ENCODE measurements around the gene IQCE. TPM values are rescaled to one million over a fixed set of nuclear protein-coding genes. Genes with fewer than 3 reads are reported as not detected.
A peak's percentile ranks its signal among the peaks of the same experiment; 100 is the strongest.

Gene IQCE
- total RNA-seq, 1 donor from 2014 or later = 17.0 TPM

- no peak for DNase-seq (ENCODE audit: extremely low spot score, unreplicated experiment)
- no peaks in the 10 kb centered on the region for H3K27me3 Mint-ChIP-seq (ENCODE audit: unreplicated experiment)
- peaks cover 38% of the 10 kb centered on the region for H3K4me1 Mint-ChIP-seq (ENCODE audit: unreplicated experiment)
- TF ChIP-seq CTCF (IDR thresholded peaks at IDR 0.05) = no peak
- H3K4me3 Mint-ChIP-seq (ENCODE audit: unreplicated experiment) = no peak overlapping the region
- H3K9me3 Mint-ChIP-seq (ENCODE audit: unreplicated experiment) = no peaks in the 10 kb centered on the region
- H3K36me3 Mint-ChIP-seq (ENCODE audit: unreplicated experiment) = peaks cover 20% of the 10 kb centered on the region
- peak overlapping the region; percentile 57 for H3K27ac Mint-ChIP-seq (ENCODE audit: unreplicated experiment)
Observed at GRCh38 chr7:2651847-2652735, 93.3 kb downstream of the IQCE start.

DNA sequence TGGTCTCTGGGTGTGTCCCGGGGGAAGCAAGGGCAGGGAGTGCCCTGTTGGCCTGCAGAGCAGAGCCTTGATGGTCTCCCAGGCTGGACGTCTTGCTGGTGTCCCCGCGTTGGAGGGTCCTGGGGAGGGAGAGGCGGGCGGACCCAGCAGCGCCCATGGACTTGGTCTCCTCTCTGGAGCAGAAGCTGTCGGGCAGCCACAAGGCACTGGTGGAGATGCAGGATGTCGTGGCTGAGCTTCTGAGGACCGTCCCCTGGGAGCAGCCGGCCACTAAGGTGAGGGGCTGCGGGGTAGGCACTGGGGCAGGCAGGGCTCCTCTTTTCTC lies 93.9 kb downstream of the IQCE start:
- no peaks in the 10 kb centered on the region for H3K27me3 Mint-ChIP-seq (ENCODE audit: unreplicated experiment)
- H3K4me3 Mint-ChIP-seq (ENCODE audit: unreplicated experiment) = no peak overlapping the region
- H3K9me3 Mint-ChIP-seq (ENCODE audit: unreplicated experiment) = no peaks in the 10 kb centered on the region
- H3K36me3 Mint-ChIP-seq (ENCODE audit: unreplicated experiment) = peaks cover 22% of the 10 kb centered on the region
- H3K27ac Mint-ChIP-seq (ENCODE audit: unreplicated experiment) = peak overlapping the region; percentile 57
- no peak for TF ChIP-seq CTCF (IDR thresholded peaks at IDR 0.05)
- no peak for DNase-seq (ENCODE audit: extremely low spot score, unreplicated experiment)
- peaks cover 38% of the 10 kb centered on the region for H3K4me1 Mint-ChIP-seq (ENCODE audit: unreplicated experiment)

DNA sequence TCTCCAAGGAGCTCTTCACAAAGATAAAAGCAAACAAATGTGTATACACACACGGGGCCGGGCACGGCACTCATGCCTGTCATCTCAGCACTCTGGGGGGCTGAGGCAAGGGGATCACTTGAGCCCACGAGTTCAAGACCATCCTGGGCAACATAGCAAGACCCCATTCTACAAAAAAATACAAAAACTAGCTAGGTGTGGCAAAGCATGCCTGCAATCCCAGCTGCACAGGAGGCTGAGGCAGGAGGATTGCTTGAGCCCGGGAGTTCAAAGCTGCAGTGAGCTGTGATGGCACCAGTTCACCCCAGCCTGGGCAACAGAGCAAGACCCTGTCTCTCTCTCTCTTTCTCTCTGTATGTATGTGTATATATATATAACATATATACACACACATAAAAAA lies 95.3 kb downstream of the IQCE start:
- H3K4me3 Mint-ChIP-seq (ENCODE audit: unreplicated experiment) = no peak overlapping the region
- peaks cover 23% of the 10 kb centered on the region for H3K36me3 Mint-ChIP-seq (ENCODE audit: unreplicated experiment)
- no peak for DNase-seq (ENCODE audit: extremely low spot score, unreplicated experiment)
- H3K9me3 Mint-ChIP-seq (ENCODE audit: unreplicated experiment) = no peaks in the 10 kb centered on the region
- H3K4me1 Mint-ChIP-seq (ENCODE audit: unreplicated experiment) = peaks cover 32% of the 10 kb centered on the region
- no peak overlapping the region for H3K27ac Mint-ChIP-seq (ENCODE audit: unreplicated experiment)
- no peaks in the 10 kb centered on the region for H3K27me3 Mint-ChIP-seq (ENCODE audit: unreplicated experiment)
- TF ChIP-seq CTCF (IDR thresholded peaks at IDR 0.05) = no peak

DNA sequence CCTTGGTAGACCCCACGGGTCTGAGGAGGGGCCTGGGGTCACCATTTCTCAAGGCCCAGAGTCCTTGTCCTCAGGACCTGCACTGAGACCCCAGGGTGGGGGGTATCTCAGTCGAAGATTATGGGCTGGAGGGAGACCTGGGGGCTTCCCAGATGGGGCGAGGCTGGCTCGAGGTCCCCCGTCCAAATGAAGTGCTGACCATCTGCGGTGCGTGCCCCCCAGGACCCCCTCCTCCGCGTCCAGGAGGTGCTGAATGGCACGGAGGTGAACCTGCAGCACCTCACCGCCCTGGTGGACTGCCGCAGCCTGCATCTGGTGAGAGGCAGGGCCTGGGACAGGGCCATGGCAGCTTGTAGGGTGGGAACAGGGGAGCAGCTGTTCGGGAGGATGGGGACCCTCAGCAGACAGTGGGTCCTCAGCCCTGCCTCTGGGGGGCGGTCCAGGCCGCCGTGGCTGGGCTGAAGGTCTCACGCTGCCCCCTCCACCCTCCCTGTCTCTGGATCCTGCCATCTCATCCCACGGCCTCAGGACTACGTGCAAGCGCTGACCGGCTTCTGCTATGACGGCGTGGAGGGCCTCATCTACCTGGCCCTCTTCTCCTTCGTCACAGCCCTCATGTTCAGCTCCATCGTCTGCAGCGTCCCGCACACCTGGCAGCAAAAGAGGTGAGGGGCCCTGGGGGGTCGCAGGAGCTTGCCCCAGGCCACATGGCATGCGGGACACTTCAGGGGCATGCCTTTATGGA lies 97.3 kb downstream of the IQCE start:
- H3K4me3 Mint-ChIP-seq (ENCODE audit: unreplicated experiment) = no peak overlapping the region
- H3K27ac Mint-ChIP-seq (ENCODE audit: unreplicated experiment) = no peak overlapping the region
- H3K4me1 Mint-ChIP-seq (ENCODE audit: unreplicated experiment) = peaks cover 19% of the 10 kb centered on the region
- H3K27me3 Mint-ChIP-seq (ENCODE audit: unreplicated experiment) = no peaks in the 10 kb centered on the region
- H3K9me3 Mint-ChIP-seq (ENCODE audit: unreplicated experiment) = no peaks in the 10 kb centered on the region
- TF ChIP-seq CTCF (IDR thresholded peaks at IDR 0.05) = no peak
- H3K36me3 Mint-ChIP-seq (ENCODE audit: unreplicated experiment) = peaks cover 17% of the 10 kb centered on the region
- no peak for DNase-seq (ENCODE audit: extremely low spot score, unreplicated experiment)

DNA sequence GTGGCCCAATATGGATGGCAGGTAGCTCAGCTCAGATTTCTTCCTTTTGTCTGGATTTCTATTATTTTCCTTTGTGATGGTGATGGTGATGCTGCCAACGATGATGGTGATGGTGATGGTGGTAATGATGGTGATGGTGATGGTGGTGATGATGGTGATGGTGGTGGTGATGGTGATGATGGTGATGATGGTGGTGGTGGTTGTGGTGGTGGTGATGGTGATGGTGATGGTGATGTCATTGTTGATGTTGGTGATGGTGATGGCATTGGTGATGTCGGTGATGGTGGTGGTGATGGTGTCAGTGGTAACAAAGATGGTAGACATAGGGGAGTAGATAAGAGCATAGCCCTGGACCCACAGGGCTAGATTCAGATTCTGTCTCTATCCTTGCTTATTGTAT lies 98.4 kb downstream of the IQCE start:
- TF ChIP-seq CTCF (IDR thresholded peaks at IDR 0.05) = no peak
- Mint-ChIP-seq H3K27ac (ENCODE audit: unreplicated experiment) (no peak overlapping the region), H3K9me3 (ENCODE audit: unreplicated experiment) (no peaks in the 10 kb centered on the region), H3K27me3 (ENCODE audit: unreplicated experiment) (no peaks in the 10 kb centered on the region), H3K4me3 (ENCODE audit: unreplicated experiment) (no peak overlapping the region), H3K36me3 (ENCODE audit: unreplicated experiment) (peaks cover 15% of the 10 kb centered on the region), H3K4me1 (ENCODE audit: unreplicated experiment) (peaks cover 14% of the 10 kb centered on the region)
- DNase-seq (ENCODE audit: extremely low spot score, unreplicated experiment) = no peak
